Measurements from ENCODE around the gene IP6K2. TPM values are rescaled to one million over a fixed set of nuclear protein-coding genes. Genes with fewer than 3 reads are reported as not detected.

The IP6K2 gene
- total and polyA plus RNA-seq, 2 of the 8 experiments (the other 6 are each of a cell fraction or from before 2014, with no cell fraction given), result 95.8 to 144 TPM

DNA sequence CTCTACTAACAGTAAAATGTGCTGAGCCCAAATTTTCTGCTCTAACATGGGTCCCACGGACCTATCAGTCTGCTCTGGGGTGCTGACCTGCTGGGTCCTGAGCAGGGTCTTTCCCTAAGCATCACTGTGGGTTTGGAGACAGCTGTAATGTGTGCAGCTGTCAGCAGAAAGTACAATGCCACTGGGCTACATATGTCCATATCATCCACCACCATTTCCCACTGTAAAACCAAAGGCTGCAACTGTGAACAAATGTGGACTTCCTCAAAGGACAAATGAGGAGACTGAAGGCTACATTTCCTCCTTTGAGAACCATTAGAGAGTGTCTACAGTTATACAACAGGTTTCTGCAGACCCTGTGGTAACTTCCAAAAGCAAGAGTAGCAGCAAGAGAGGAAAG, 33.8 kb upstream of the IP6K2 start:
- H3K27ac ChIP-seq (ENCODE audit: low read depth, low read length), result no peak overlapping the region
- no peak overlapping the region for H2BK20ac ChIP-seq (ENCODE audit: low read length)
- H2BK5ac ChIP-seq (ENCODE audit: low read depth, low read length), result no peak overlapping the region
- H4K5ac ChIP-seq (ENCODE audit: insufficient read length, low read depth, low read length), result no peak overlapping the region
- no peak for DNase-seq (ENCODE audit: low read depth in 1 of 2, low spot score in 2 of 2)
- H4K8ac ChIP-seq (ENCODE audit: extremely low read depth, insufficient read depth, low read length), result no peak overlapping the region
- H3K36me3 ChIP-seq (ENCODE audit: control insufficient read depth in 2 of 4, insufficient read depth in 4 of 4, low read length in 3 of 4), result peaks cover 0 to 6% (median 0%) of the 10 kb centered on the region in 4 experiments; a peak in 2 of 8 replicates
- no peak overlapping the region for H2AFZ ChIP-seq (ENCODE audit: low read length)
- H3K23ac ChIP-seq (ENCODE audit: insufficient read length), result no peak overlapping the region
- no peaks in the 10 kb centered on the region for H3K9me3 ChIP-seq (ENCODE audit: insufficient read depth in 2 of 2, low read depth in 1 of 2, low read length in 1 of 2)
- CTCF ChIA-PET (ENCODE audit: partially characterized antibody), result interaction anchor here (7.8 kb wide), 1 partner anchor 13 kb away, joined by 75 read pairs; no protein-coding TSS in a partner anchor
- H3K9ac ChIP-seq (replicated peaks in 1 of 4; ENCODE audit: extremely low read depth in 1 of 4, low read depth in 3 of 4, low read length in 3 of 4), result no peak overlapping the region
- H3K27me3 ChIP-seq (replicated peaks in 1 of 4; ENCODE audit: control insufficient read depth in 3 of 4, extremely low read depth in 1 of 4, insufficient read depth in 3 of 4, low read length in 3 of 4), result no peaks in the 10 kb centered on the region
- H3K23me2 ChIP-seq (ENCODE audit: low read depth, low read length), result no peaks in the 10 kb centered on the region
- no peak overlapping the region for H2BK120ac ChIP-seq (replicated peaks; ENCODE audit: low read depth, low read length)
- WGBS, 2 experiments (ENCODE audit: extremely low coverage in 1 of 2, insufficient coverage in 1 of 2, insufficient read length in 1 of 2, insufficient replicate concordance in 2 of 2, low coverage in 1 of 2, low lambda C conversion rate in 2 of 2, missing lambda C conversion rate in 1 of 2), result 88% methylated on average over 1 of the region's 1 CpG; no CpG with 5 or more reads in 1 of the 2 experiments
- no peaks in the 10 kb centered on the region for H3K79me1 ChIP-seq (ENCODE audit: low read depth, low read length)
- H4K91ac ChIP-seq (replicated peaks; ENCODE audit: insufficient read length, low read length), result no peak overlapping the region
- FAIRE-seq, result no peak
- POLR2A ChIA-PET (ENCODE audit: partially characterized antibody), result interaction anchor here (1.2 kb wide), 1 partner anchor 11 kb away, joined by 3 read pairs; no protein-coding TSS in a partner anchor
- no peak overlapping the region for H3K4me3 ChIP-seq (ENCODE audit: extremely low read depth in 1 of 4, insufficient read depth in 2 of 4, low read depth in 3 of 4, low read length in 4 of 4)
- no peak overlapping the region for H3K4me2 ChIP-seq (ENCODE audit: insufficient read depth in 1 of 2, low read depth in 2 of 2, low read length in 2 of 2)
- H2BK15ac ChIP-seq (ENCODE audit: low read length), result no peak overlapping the region
- no peak overlapping the region for H3K56ac ChIP-seq (replicated peaks; ENCODE audit: insufficient read length, low read depth, low read length)
- H2AK5ac ChIP-seq (ENCODE audit: low read depth, low read length), result no peak overlapping the region
- no peaks in the 10 kb centered on the region for H4K20me1 ChIP-seq (replicated peaks in 1 of 2; ENCODE audit: control insufficient read depth in 1 of 2, insufficient read depth in 2 of 2, low read length in 2 of 2)
- no peaks in the 10 kb centered on the region for H3K4me1 ChIP-seq (replicated peaks in 1 of 4; ENCODE audit: control insufficient read depth in 3 of 4, insufficient read depth in 4 of 4, low read length in 3 of 4)
- H3K18ac ChIP-seq (ENCODE audit: extremely low read depth, low read length), result no peak overlapping the region
- H2BK12ac ChIP-seq (ENCODE audit: low read depth, low read length), result no peak overlapping the region
- H3K14ac ChIP-seq (ENCODE audit: insufficient read length), result no peak overlapping the region
- no peaks in the 10 kb centered on the region for H3K79me2 ChIP-seq (ENCODE audit: control insufficient read depth in 1 of 2, insufficient read depth in 2 of 2, low read length in 2 of 2)
- no peak overlapping the region for H3K4ac ChIP-seq (replicated peaks; ENCODE audit: insufficient read length, low read depth, low read length)
- TF ChIP-seq JUN (IDR thresholded peaks at IDR 0.05; ENCODE audit: low read depth, low read length) (no peak), NANOG (IDR thresholded peaks at IDR 0.05; ENCODE audit: insufficient read depth, low read depth, low read length, poor library complexity, severe bottlenecking) (no peak), BCL11A (IDR thresholded peaks at IDR 0.05; ENCODE audit: low read depth in 2 of 2, low read length in 2 of 2) (no peak), RNF2 (IDR thresholded peaks at IDR 0.05; ENCODE audit: borderline replicate concordance, low read depth, low read length, missing control alignments, poor library complexity, severe bottlenecking) (no peak), RFX5 (IDR thresholded peaks at IDR 0.05; ENCODE audit: borderline replicate concordance, low read depth, low read length) (no peak), TEAD4 (IDR thresholded peaks at IDR 0.05; ENCODE audit: low read depth, low read length) (no peak), EZH2 (IDR thresholded peaks at IDR 0.05; ENCODE audit: low read depth, low read length, severe bottlenecking) (no peak)
